Activated CD4-positive, alpha-beta T cell treated with anti-CD3 and anti-CD28 coated beads, Interleukin-2, amount 50 U/mL, for 1 hour (primary cell): Measurements from ENCODE around the gene LRRC40.

Source experiments
- DNase-seq: peaks from one replicate; pipeline ENCODE4 v3.0.0-alpha.2; 2020

The LRRC40 gene

GRCh38 chr1:70103770-70104169 is 101.6 kb downstream of the LRRC40 start:
- no peak for DNase-seq

GRCh38 chr1:70101774-70102173 is 103.6 kb downstream of the LRRC40 start:
- no peak for DNase-seq

- DNase-seq, result no peak
These were observed 104.1 kb downstream of the LRRC40 start for GRCh38 chr1:70101231-70101630.
